Measurements from ENCODE around the gene COX17.

DNA sequence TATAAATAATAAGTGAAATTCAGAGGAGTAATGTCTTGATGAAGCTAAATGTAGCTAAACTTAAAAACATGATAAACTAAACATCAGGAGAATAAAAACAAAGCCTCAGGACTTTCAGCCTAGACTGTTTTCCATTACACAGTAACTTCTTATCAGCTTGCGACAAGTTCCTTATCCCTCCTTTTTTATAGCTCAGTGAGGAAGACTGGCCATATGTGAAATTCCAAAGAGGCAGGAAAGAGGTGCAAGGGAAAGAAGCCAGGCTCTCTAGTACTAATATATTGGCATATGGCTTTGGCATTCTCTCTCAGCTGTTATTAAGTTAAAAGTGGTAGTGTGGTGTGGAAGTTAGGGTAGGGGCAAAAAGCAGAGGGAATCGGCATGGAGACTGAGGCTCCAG is 4.4 kb downstream of the COX17 start:
- no peak for TF ChIP-seq EP300 (IDR thresholded peaks at IDR 0.05; ENCODE audit: borderline replicate concordance in 1 of 2, low read depth in 1 of 2, low read length in 1 of 2)
- TF ChIP-seq, protein P1, sequence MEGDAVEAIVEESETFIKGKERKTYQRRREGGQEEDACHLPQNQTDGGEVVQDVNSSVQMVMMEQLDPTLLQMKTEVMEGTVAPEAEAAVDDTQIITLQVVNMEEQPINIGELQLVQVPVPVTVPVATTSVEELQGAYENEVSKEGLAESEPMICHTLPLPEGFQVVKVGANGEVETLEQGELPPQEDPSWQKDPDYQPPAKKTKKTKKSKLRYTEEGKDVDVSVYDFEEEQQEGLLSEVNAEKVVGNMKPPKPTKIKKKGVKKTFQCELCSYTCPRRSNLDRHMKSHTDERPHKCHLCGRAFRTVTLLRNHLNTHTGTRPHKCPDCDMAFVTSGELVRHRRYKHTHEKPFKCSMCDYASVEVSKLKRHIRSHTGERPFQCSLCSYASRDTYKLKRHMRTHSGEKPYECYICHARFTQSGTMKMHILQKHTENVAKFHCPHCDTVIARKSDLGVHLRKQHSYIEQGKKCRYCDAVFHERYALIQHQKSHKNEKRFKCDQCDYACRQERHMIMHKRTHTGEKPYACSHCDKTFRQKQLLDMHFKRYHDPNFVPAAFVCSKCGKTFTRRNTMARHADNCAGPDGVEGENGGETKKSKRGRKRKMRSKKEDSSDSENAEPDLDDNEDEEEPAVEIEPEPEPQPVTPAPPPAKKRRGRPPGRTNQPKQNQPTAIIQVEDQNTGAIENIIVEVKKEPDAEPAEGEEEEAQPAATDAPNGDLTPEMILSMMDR (IDR thresholded peaks at IDR 0.05) = no peak
- TF ChIP-seq EZH2phosphoT487 (IDR thresholded peaks at IDR 0.05; ENCODE audit: borderline replicate concordance, low read depth) = no peak
- no peak for TF ChIP-seq RXRA (IDR thresholded peaks at IDR 0.05; ENCODE audit: borderline replicate concordance, low read depth)
- no peak for TF ChIP-seq SMC3 (IDR thresholded peaks at IDR 0.05; ENCODE audit: low read depth, low read length)
- no peak for TF ChIP-seq TAF1 (IDR thresholded peaks at IDR 0.05; ENCODE audit: borderline replicate concordance, low read depth, low read length)
- TF ChIP-seq, protein P2, sequence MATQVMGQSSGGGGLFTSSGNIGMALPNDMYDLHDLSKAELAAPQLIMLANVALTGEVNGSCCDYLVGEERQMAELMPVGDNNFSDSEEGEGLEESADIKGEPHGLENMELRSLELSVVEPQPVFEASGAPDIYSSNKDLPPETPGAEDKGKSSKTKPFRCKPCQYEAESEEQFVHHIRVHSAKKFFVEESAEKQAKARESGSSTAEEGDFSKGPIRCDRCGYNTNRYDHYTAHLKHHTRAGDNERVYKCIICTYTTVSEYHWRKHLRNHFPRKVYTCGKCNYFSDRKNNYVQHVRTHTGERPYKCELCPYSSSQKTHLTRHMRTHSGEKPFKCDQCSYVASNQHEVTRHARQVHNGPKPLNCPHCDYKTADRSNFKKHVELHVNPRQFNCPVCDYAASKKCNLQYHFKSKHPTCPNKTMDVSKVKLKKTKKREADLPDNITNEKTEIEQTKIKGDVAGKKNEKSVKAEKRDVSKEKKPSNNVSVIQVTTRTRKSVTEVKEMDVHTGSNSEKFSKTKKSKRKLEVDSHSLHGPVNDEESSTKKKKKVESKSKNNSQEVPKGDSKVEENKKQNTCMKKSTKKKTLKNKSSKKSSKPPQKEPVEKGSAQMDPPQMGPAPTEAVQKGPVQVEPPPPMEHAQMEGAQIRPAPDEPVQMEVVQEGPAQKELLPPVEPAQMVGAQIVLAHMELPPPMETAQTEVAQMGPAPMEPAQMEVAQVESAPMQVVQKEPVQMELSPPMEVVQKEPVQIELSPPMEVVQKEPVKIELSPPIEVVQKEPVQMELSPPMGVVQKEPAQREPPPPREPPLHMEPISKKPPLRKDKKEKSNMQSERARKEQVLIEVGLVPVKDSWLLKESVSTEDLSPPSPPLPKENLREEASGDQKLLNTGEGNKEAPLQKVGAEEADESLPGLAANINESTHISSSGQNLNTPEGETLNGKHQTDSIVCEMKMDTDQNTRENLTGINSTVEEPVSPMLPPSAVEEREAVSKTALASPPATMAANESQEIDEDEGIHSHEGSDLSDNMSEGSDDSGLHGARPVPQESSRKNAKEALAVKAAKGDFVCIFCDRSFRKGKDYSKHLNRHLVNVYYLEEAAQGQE (IDR thresholded peaks at IDR 0.05; ENCODE audit: low read depth, low read length) = no peak
- TF ChIP-seq JUND (IDR thresholded peaks at IDR 0.05) = no peak
- TF ChIP-seq CHD2 (IDR thresholded peaks at IDR 0.05; ENCODE audit: low read length, partially characterized antibody) = no peak
- TF ChIP-seq, protein P3, sequence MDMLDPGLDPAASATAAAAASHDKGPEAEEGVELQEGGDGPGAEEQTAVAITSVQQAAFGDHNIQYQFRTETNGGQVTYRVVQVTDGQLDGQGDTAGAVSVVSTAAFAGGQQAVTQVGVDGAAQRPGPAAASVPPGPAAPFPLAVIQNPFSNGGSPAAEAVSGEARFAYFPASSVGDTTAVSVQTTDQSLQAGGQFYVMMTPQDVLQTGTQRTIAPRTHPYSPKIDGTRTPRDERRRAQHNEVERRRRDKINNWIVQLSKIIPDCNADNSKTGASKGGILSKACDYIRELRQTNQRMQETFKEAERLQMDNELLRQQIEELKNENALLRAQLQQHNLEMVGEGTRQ (IDR thresholded peaks at IDR 0.05; ENCODE audit: borderline replicate concordance, low read depth, low read length) = no peak
- TF ChIP-seq, protein P4, sequence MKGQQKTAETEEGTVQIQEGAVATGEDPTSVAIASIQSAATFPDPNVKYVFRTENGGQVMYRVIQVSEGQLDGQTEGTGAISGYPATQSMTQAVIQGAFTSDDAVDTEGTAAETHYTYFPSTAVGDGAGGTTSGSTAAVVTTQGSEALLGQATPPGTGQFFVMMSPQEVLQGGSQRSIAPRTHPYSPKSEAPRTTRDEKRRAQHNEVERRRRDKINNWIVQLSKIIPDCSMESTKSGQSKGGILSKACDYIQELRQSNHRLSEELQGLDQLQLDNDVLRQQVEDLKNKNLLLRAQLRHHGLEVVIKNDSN (IDR thresholded peaks at IDR 0.05; ENCODE audit: borderline replicate concordance, low read depth) = no peak
- no peak for TF ChIP-seq NRF1 (IDR thresholded peaks at IDR 0.05; ENCODE audit: low read depth, low read length)
- no peak for TF ChIP-seq RFX5 (IDR thresholded peaks at IDR 0.05; ENCODE audit: low read length)
